Measurements from ENCODE around the gene G6PC3. TPM values are rescaled to one million over a fixed set of nuclear protein-coding genes. Genes with fewer than 3 reads are reported as not detected.

G6PC3 gene
- total and polyA plus RNA-seq, 10 of the 15 experiments (the other 5 are each of a cell fraction or from before 2014, with no cell fraction given): 13.0 to 93.7 (median 43.0) TPM

- H3K27me3 ChIP-seq (replicated peaks in 1 of 2; ENCODE audit: control insufficient read depth in 2 of 2, insufficient read depth in 2 of 2, low read length in 1 of 2): no peaks in the 10 kb centered on the region
- no peaks in the 10 kb centered on the region for H3K9me3 ChIP-seq (replicated peaks; ENCODE audit: control insufficient read depth, insufficient read depth, low read length)
- in situ Hi-C loops (cut with MboI) (no loop called here), intact Hi-C loops (cut with micrococcal nuclease; ENCODE audit: unreplicated experiment) (loop anchor here (5.0 kb wide), 1 partner anchor 37 kb away; no protein-coding TSS in a partner anchor)
- no peaks in the 10 kb centered on the region for H4K20me1 ChIP-seq (ENCODE audit: control insufficient read depth, insufficient read depth)
- ChIA-PET POLR2A (interaction anchor here (0.5 kb wide), 1 partner anchor 111 kb away, joined by 5 read pairs; no protein-coding TSS in a partner anchor), RAD21 (ENCODE audit: unreplicated experiment) (interaction anchor here (0.6 kb wide), 1 partner anchor 131 kb away, joined by 3 read pairs; no protein-coding TSS in a partner anchor), CTCF (interaction anchor here (1.0 to 1.4 kb wide), 3 partner anchors 10 to 41 kb away, joined by 3 to 5 read pairs (median 3); no protein-coding TSS in a partner anchor), SMC1A (ENCODE audit: uncharacterized antibody, unreplicated experiment) (no interaction called here)
- no peak overlapping the region for H3K27ac ChIP-seq (ENCODE audit: control insufficient read depth, insufficient read depth)
- H3K9ac ChIP-seq (ENCODE audit: control insufficient read depth, insufficient read depth, low read length): no peak overlapping the region
- H3K4me3 ChIP-seq: no peak overlapping the region
- no peak overlapping the region for H2AFZ ChIP-seq (ENCODE audit: control insufficient read depth, low read depth, low read length)
- H3K79me2 ChIP-seq (ENCODE audit: control insufficient read depth, insufficient read depth, low read length): peaks cover 14% of the 10 kb centered on the region
- FAIRE-seq (no peak), DNase-seq (ENCODE audit: low read depth, low spot score) (no peak), ATAC-seq (no peak)
- WGBS (ENCODE audit: insufficient coverage, insufficient replicate concordance, low lambda C conversion rate, missing lambda C conversion rate): 87% methylated on average over 9 of the region's 9 CpGs
- no peak for TF ChIP-seq HDGF (IDR thresholded peaks at IDR 0.05)
- BruUV-seq (replicated peaks): no TSS peak
- H3K4me2 ChIP-seq (ENCODE audit: control insufficient read depth, insufficient read depth): no peak overlapping the region
- peaks cover 10% of the 10 kb centered on the region in 2 experiments; a peak in 3 of 4 replicates for H3K36me3 ChIP-seq (ENCODE audit: control insufficient read depth in 2 of 2, insufficient read depth in 2 of 2, low read length in 1 of 2)
- 0 out of 2 replicates have a peak, but pooled peaks cover 3% of the 10 kb centered on the region for H3K4me1 ChIP-seq (ENCODE audit: control insufficient read depth, insufficient read depth, low read length)
Measured at GRCh38 chr17:44074911-44075285, 4.4 kb downstream of the G6PC3 start.

- H3K36me3 ChIP-seq (ENCODE audit: control insufficient read depth in 2 of 2, insufficient read depth in 2 of 2, low read length in 1 of 2): peaks cover 10% of the 10 kb centered on the region in 2 experiments; a peak in 3 of 4 replicates
- H3K9me3 ChIP-seq (replicated peaks; ENCODE audit: control insufficient read depth, insufficient read depth, low read length): no peaks in the 10 kb centered on the region
- H4K20me1 ChIP-seq (ENCODE audit: control insufficient read depth, insufficient read depth): no peaks in the 10 kb centered on the region
- H3K4me3 ChIP-seq: no peak overlapping the region
- CTCF ChIA-PET: no interaction called here
- intact Hi-C loops (cut with micrococcal nuclease; ENCODE audit: unreplicated experiment): no loop called here
- no peak overlapping the region for H3K4me2 ChIP-seq (ENCODE audit: control insufficient read depth, insufficient read depth)
- H3K79me2 ChIP-seq (ENCODE audit: control insufficient read depth, insufficient read depth, low read length): peaks cover 14% of the 10 kb centered on the region
- POLR2A ChIA-PET: no interaction called here
- no peaks in the 10 kb centered on the region for H3K27me3 ChIP-seq (replicated peaks in 1 of 2; ENCODE audit: control insufficient read depth in 2 of 2, insufficient read depth in 2 of 2, low read length in 1 of 2)
- TF ChIP-seq CREB1 (IDR thresholded peaks at IDR 0.05; ENCODE audit: low read depth): no peak
- no peak for ATAC-seq
- no peak overlapping the region for H2AFZ ChIP-seq (ENCODE audit: control insufficient read depth, low read depth, low read length)
- in situ Hi-C loops (cut with MboI): no loop called here
- no peaks in the 10 kb centered on the region for H3K4me1 ChIP-seq (ENCODE audit: control insufficient read depth, insufficient read depth, low read length)
- RAD21 ChIA-PET (ENCODE audit: unreplicated experiment): no interaction called here
- BruUV-seq (replicated peaks): no TSS peak
- H3K27ac ChIP-seq (ENCODE audit: control insufficient read depth, insufficient read depth): no peak overlapping the region
- H3K9ac ChIP-seq (ENCODE audit: control insufficient read depth, insufficient read depth, low read length): no peak overlapping the region
- no peak for DNase-seq (ENCODE audit: low read depth, low spot score)
- WGBS (ENCODE audit: insufficient coverage, insufficient replicate concordance, low lambda C conversion rate, missing lambda C conversion rate): 86% methylated on average over 9 of the region's 10 CpGs
- SMC1A ChIA-PET (ENCODE audit: uncharacterized antibody, unreplicated experiment): no interaction called here
- FAIRE-seq: no peak
Measured at GRCh38 chr17:44075598-44076293, 5.2 kb downstream of the G6PC3 start.
